ENCODE data around the gene IRX4. TPM values are rescaled to one million over a fixed set of nuclear protein-coding genes. Genes with fewer than 3 reads are reported as not detected.

The IRX4 gene
- total and polyA plus RNA-seq, 7 donors = 0.05 to 0.65 (median 0.48) TPM; not detected in 4

- no peaks in the 10 kb centered on the region for H3K36me3 ChIP-seq (ENCODE audit: insufficient read depth in 1 of 2, low read depth in 1 of 2)
- H3K4me1 ChIP-seq = no peaks in the 10 kb centered on the region
- no peak for TF ChIP-seq CTCF (IDR thresholded peaks at IDR 0.05)
- peaks cover 0 to 39% (median 2%) of the 10 kb centered on the region in 3 donors for H3K27me3 ChIP-seq (ENCODE audit: insufficient read depth in 3 of 3, low read length in 2 of 3)
- no peak overlapping the region for H3K4me3 ChIP-seq
- no peak for ATAC-seq
- no peaks in the 10 kb centered on the region for H3K9me3 ChIP-seq
- no peak overlapping the region for H3K27ac ChIP-seq
- 74 to 79% (median 76%) methylated on average over 16 of the region's 16 CpGs for WGBS, 3 donors
- intact Hi-C loops (cut with DNase I) = no loop called here
- DNase-seq = no peak
Observed at GRCh38 chr5:1923766-1924165, 41.0 kb upstream of the IRX4 start.

GRCh38 chr5:1923341-1923740 is 40.6 kb upstream of the IRX4 start:
- no peaks in the 10 kb centered on the region for H3K4me1 ChIP-seq

GRCh38 chr5:1921711-1922110 is 39.0 kb upstream of the IRX4 start:
- no peak for TF ChIP-seq CTCF (IDR thresholded peaks at IDR 0.05)
- Histone ChIP-seq H3K27me3 (ENCODE audit: insufficient read depth in 3 of 3, low read length in 2 of 3) (peaks cover 0 to 19% (median 2%) of the 10 kb centered on the region in 3 donors), H3K9me3 (no peaks in the 10 kb centered on the region), H3K4me3 (no peak overlapping the region), H3K4me1 (no peaks in the 10 kb centered on the region), H3K36me3 (ENCODE audit: insufficient read depth in 1 of 2, low read depth in 1 of 2) (no peaks in the 10 kb centered on the region), H3K27ac (no peak overlapping the region)
- WGBS, 3 donors = 85 to 89% (median 86%) methylated on average over 19 of the region's 19 CpGs
- DNase-seq = no peak
- ATAC-seq = no peak
- intact Hi-C loops (cut with DNase I) = no loop called here

More at GRCh38 chr5:1923341-1923740, 40.6 kb upstream of the IRX4 start:
- Histone ChIP-seq H3K4me3 (no peak overlapping the region), H3K27me3 (ENCODE audit: insufficient read depth in 3 of 3, low read length in 2 of 3) (peaks cover 0 to 34% (median 2%) of the 10 kb centered on the region in 3 donors), H3K27ac (no peak overlapping the region), H3K9me3 (no peaks in the 10 kb centered on the region), H3K36me3 (ENCODE audit: insufficient read depth in 1 of 2, low read depth in 1 of 2) (no peaks in the 10 kb centered on the region)
- 91 to 94% (median 91%) methylated on average over 15 of the region's 15 CpGs for WGBS, 3 donors
- ATAC-seq = no peak
- TF ChIP-seq CTCF (IDR thresholded peaks at IDR 0.05) = no peak
- no peak for DNase-seq
- intact Hi-C loops (cut with DNase I) = no loop called here

- no peak for ATAC-seq
- H3K4me1 ChIP-seq = no peaks in the 10 kb centered on the region
Observed at GRCh38 chr5:1919750-1920149, 37.0 kb upstream of the IRX4 start.

More at GRCh38 chr5:1919750-1920149, 37.0 kb upstream of the IRX4 start:
- no peaks in the 10 kb centered on the region for H3K36me3 ChIP-seq (ENCODE audit: insufficient read depth in 1 of 2, low read depth in 1 of 2)
- TF ChIP-seq CTCF (IDR thresholded peaks at IDR 0.05) = no peak
- no peak overlapping the region for H3K27ac ChIP-seq
- intact Hi-C loops (cut with DNase I) = no loop called here
- DNase-seq = no peak
- H3K9me3 ChIP-seq = no peaks in the 10 kb centered on the region
- H3K4me3 ChIP-seq = no peak overlapping the region
- peaks cover 0 to 10% (median 2%) of the 10 kb centered on the region in 3 donors for H3K27me3 ChIP-seq (ENCODE audit: insufficient read depth in 3 of 3, low read length in 2 of 3)
- WGBS, 3 donors = 72 to 84% (median 77%) methylated on average over 6 of the region's 6 CpGs
